Measurements from ENCODE around the gene TGIF1. TPM values are rescaled to one million over a fixed set of nuclear protein-coding genes. Genes with fewer than 3 reads are reported as not detected.
A peak's percentile ranks its signal among the peaks of the same experiment; 100 is the strongest.
"Not testable (repeated sequence)": the region's sequence is repeated elsewhere in the genome, so short reads cannot be mapped to it uniquely, and the experiment has no call there.

The TGIF1 gene
- total and polyA plus RNA-seq, 9 of the 15 experiments (the other 6 are each of a cell fraction or from before 2014, with no cell fraction given): 16.1 to 77.7 (median 44.6) TPM

DNA sequence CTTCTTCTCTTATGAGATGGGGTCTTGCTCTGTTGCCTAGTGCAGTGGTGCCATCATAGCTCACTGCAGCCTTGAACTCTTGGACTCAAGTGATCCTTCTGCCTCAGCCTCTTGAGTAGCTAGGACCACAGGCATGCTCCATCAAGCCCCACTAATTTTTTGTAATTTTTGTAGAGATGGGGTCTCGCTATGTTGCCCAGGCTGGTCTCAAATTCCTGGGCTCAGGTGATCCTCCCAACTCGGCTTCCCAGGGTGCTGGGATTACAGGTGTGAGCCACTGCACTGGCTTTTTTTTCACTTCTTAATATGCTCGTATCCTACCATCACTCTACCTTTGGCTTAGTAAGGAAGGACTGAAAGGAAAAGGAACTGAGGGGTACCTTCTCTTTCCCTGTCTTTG is 22.1 kb downstream of the TGIF1 start:
- DNase-seq (ENCODE audit: extremely low read depth in 1 of 4, low spot score in 3 of 4); H2AFZ ChIP-seq (ENCODE audit: low read depth, low read length); CTCF ChIA-PET (ENCODE audit: low intra/inter-chr PET ratio); H3K9me3 ChIP-seq (replicated peaks; ENCODE audit: control insufficient read depth, insufficient read depth, low read depth, low read length); intact Hi-C loops (cut with micrococcal nuclease); H3K4me3 ChIP-seq; FAIRE-seq; H3K36me3 ChIP-seq (ENCODE audit: control insufficient read depth, insufficient read depth, low read length); H3K9ac ChIP-seq (ENCODE audit: insufficient read depth in 1 of 2, low read depth in 2 of 2, low read length in 2 of 2); H3K79me2 ChIP-seq (ENCODE audit: control insufficient read depth, insufficient read depth, low read length); H3K4me2 ChIP-seq (ENCODE audit: insufficient read depth, low read length); H3K27me3 ChIP-seq (ENCODE audit: control insufficient read depth in 2 of 2, insufficient read depth in 2 of 2, low read length in 2 of 2); H3K27ac ChIP-seq (ENCODE audit: extremely low read depth, low read depth, low read length); H3K9me1 ChIP-seq (ENCODE audit: control insufficient read depth, insufficient read depth, low read length); H4K20me1 ChIP-seq (replicated peaks; ENCODE audit: control insufficient read depth, insufficient read depth, low read length); ATAC-seq; BruUV-seq (replicated peaks); in situ Hi-C loops (cut with MboI); H3K4me1 ChIP-seq (replicated peaks in 1 of 2; ENCODE audit: control insufficient read depth in 2 of 2, insufficient read depth in 2 of 2, low read length in 2 of 2): not testable (repeated sequence)
- POLR2A ChIA-PET: interaction anchor here (2.1 kb wide), 1 partner anchor 14 kb away, joined by 6 read pairs; no protein-coding TSS in a partner anchor
- WGBS (ENCODE audit: insufficient coverage, low coverage, missing lambda C conversion rate): 42% methylated on average over 3 of the region's 3 CpGs
- TF ChIP-seq ZNF121 (CRISPR knock-in tag; conservative IDR thresholded peaks at IDR 0.05): peak; percentile 85

DNA sequence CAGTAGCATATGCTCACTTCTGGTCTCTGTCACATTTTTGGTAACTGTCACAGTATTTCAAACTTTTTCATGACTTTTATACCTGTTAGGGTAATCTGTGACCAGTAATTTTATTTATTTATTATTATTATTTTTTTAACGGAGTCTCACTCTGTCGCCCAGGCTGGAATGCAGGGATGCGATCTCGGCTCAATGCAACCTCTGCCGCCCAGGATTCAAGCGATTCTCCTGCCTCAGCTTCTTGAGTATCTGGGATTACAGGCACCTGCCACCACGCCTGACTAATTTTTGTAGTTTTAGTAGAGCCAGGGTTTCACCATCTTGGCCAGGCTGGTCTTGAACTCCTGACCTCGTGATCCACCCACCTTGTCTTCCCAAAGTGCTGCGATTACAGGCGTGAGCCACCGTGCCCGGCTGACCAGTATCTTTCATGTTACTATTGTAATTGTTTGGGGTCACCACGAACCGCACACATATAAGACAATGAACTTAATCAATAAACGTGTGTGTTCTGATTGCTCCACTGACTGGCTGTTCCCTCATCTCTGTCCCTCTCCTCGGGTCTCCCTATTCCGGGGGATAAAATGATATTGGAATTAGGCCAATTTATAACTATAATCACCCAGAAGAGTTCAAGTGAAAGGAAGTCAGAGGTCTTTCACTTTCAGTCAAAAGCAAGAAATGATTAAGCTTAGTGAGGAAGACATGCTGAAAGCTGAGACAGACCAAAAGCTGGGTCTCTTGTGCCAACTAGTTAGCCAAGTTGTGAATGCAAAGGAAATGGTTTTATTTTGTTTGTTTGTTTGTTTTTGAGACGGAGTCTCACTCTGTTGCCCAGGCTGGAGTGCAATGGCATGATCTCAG is 22.9 kb downstream of the TGIF1 start:
- ATAC-seq (no peak), FAIRE-seq (no peak), DNase-seq (ENCODE audit: extremely low read depth in 1 of 4, low spot score in 3 of 4) (no peak)
- Histone ChIP-seq H3K4me3 (no peak overlapping the region), H4K20me1 (replicated peaks; ENCODE audit: control insufficient read depth, insufficient read depth, low read length) (no peaks in the 10 kb centered on the region), H3K9me1 (ENCODE audit: control insufficient read depth, insufficient read depth, low read length) (no peaks in the 10 kb centered on the region), H3K27ac (ENCODE audit: extremely low read depth, low read depth, low read length) (no peak overlapping the region), H2AFZ (ENCODE audit: low read depth, low read length) (no peak overlapping the region), H3K4me2 (ENCODE audit: insufficient read depth, low read length) (no peak overlapping the region), H3K36me3 (ENCODE audit: control insufficient read depth, insufficient read depth, low read length) (no peaks in the 10 kb centered on the region), H3K9me3 (replicated peaks; ENCODE audit: control insufficient read depth, insufficient read depth, low read depth, low read length) (no peaks in the 10 kb centered on the region), H3K27me3 (ENCODE audit: control insufficient read depth in 2 of 2, insufficient read depth in 2 of 2, low read length in 2 of 2) (no peaks in the 10 kb centered on the region), H3K9ac (ENCODE audit: insufficient read depth in 1 of 2, low read depth in 2 of 2, low read length in 2 of 2) (no peak overlapping the region), H3K4me1 (replicated peaks in 1 of 2; ENCODE audit: control insufficient read depth in 2 of 2, insufficient read depth in 2 of 2, low read length in 2 of 2) (peaks cover 7 to 8% of the 10 kb centered on the region in 2 experiments; a peak in 3 of 5 replicates), H3K79me2 (ENCODE audit: control insufficient read depth, insufficient read depth, low read length) (no peaks in the 10 kb centered on the region)
- in situ Hi-C loops (cut with MboI) (no loop called here), intact Hi-C loops (cut with micrococcal nuclease) (no loop called here)
- 37% methylated on average over 18 of the region's 18 CpGs for WGBS (ENCODE audit: insufficient coverage, low coverage, missing lambda C conversion rate)
- ChIA-PET CTCF (ENCODE audit: low intra/inter-chr PET ratio) (no interaction called here), POLR2A (interaction anchor here (1.1 to 1.9 kb wide), 3 partner anchors 9 to 112 kb away, joined by 4 to 6 read pairs (median 4); no protein-coding TSS in a partner anchor)
- BruUV-seq (replicated peaks): no TSS peak
- TF ChIP-seq, protein P1, sequence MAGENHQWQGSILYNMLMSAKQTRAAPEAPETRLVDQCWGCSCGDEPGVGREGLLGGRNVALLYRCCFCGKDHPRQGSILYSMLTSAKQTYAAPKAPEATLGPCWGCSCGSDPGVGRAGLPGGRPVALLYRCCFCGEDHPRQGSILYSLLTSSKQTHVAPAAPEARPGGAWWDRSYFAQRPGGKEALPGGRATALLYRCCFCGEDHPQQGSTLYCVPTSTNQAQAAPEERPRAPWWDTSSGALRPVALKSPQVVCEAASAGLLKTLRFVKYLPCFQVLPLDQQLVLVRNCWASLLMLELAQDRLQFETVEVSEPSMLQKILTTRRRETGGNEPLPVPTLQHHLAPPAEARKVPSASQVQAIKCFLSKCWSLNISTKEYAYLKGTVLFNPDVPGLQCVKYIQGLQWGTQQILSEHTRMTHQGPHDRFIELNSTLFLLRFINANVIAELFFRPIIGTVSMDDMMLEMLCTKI (IDR thresholded peaks at IDR 0.05; ENCODE audit: partially characterized antibody): no peak
- TF ChIP-seq NFXL1 (CRISPR knock-in tag; IDR thresholded peaks at IDR 0.05) (no peak), SMAD1 (IDR thresholded peaks at IDR 0.05; ENCODE audit: low read depth, low read length, partially characterized antibody) (no peak), ADNP (tag; IDR thresholded peaks at IDR 0.05) (no peak), SMARCB1 (IDR thresholded peaks at IDR 0.05; ENCODE audit: insufficient read length, low read depth) (no peak), ZNF24 (IDR thresholded peaks at IDR 0.05) (no peak), NR2C2 (CRISPR knock-in tag; IDR thresholded peaks at IDR 0.05) (no peak), NR2C2 (tag; IDR thresholded peaks at IDR 0.05) (no peak), BACH1 (tag; IDR thresholded peaks at IDR 0.05) (no peak)
- TF ChIP-seq, protein P2, sequence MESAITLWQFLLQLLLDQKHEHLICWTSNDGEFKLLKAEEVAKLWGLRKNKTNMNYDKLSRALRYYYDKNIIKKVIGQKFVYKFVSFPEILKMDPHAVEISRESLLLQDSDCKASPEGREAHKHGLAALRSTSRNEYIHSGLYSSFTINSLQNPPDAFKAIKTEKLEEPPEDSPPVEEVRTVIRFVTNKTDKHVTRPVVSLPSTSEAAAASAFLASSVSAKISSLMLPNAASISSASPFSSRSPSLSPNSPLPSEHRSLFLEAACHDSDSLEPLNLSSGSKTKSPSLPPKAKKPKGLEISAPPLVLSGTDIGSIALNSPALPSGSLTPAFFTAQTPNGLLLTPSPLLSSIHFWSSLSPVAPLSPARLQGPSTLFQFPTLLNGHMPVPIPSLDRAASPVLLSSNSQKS (CRISPR knock-in tag; IDR thresholded peaks at IDR 0.05): no peak

Measured in K562 (cell line).